Panc1 (cell line): ENCODE results near the gene MARCHF6. TPM values are rescaled to one million over a fixed set of nuclear protein-coding genes. Genes with fewer than 3 reads are reported as not detected.

Experiments used
- ATAC-seq: fragments of 200-7000 bp; cut with Tn5 transposase; 2 replicates; pipeline ENCODE4 v1.9.1; 2020; ENCODE audit warnings: mild to moderate bottlenecking, moderate library complexity
- BruUV-seq: library from RNA; stranded (reverse); fragments of 400-500 nt; replicated peaks from 2 replicates; lab custom pipeline; 2021; lab: Mats Ljungman, UMichigan
- CTCF ChIA-PET: fragments of 300-600 bp; sonication (Branson Sonifier 250); formaldehyde crosslinking; loops from one replicate; lab custom pipeline; 2022; ENCODE audit warnings: antibody characterized with exemption; lab: Charles Lee
- POLR2A ChIA-PET: fragments of 300-600 bp; sonication (Branson Sonifier 250); formaldehyde crosslinking; loops from one replicate; lab custom pipeline; 2022; ENCODE audit warnings: antibody characterized with exemption; lab: Charles Lee
- DNase-seq: peaks from one replicate; pipeline ENCODE4 v3.0.0-alpha.2; 2010; ENCODE audit warnings: low read depth, low spot score
- H3K27ac ChIP-seq: 2 replicates; pipeline ENCODE4 v1.5.1; 2011; ENCODE audit warnings: mild to moderate bottlenecking, low read length, inconsistent platforms
- H3K27me3 ChIP-seq: fragments of 200-500 bp; sonication (Bioruptor generic); 2 replicates; pipeline ENCODE4 v1.6.0; 2014; ENCODE audit warnings: low read length, inconsistent platforms; ENCODE audit not compliant: control insufficient read depth, insufficient read depth
- H3K36me3 ChIP-seq: fragments of 200-500 bp; sonication (Bioruptor generic); 2 replicates; pipeline ENCODE4 v1.5.1; 2014; ENCODE audit warnings: inconsistent platforms, mild to moderate bottlenecking, low read length, moderate library complexity; ENCODE audit not compliant: control insufficient read depth, insufficient read depth
- H3K4me1 ChIP-seq: 2 replicates; pipeline ENCODE4 v1.5.1; 2011; ENCODE audit warnings: inconsistent platforms, mild to moderate bottlenecking, low read length, moderate library complexity; ENCODE audit not compliant: control insufficient read depth, insufficient read depth
- H3K4me3 ChIP-seq, 2 experiments: 2 replicates each; pipeline ENCODE4 v1.5.1; 2011 to 2012; ENCODE audit warnings: low read depth in 2 of 2, low read length in 2 of 2, mild to moderate bottlenecking in 2 of 2, inconsistent platforms in 1 of 2, moderate library complexity in 1 of 2
- H3K9me3 ChIP-seq: fragments of 200-500 bp; sonication (Bioruptor generic); 2 replicates; pipeline ENCODE4 v1.5.1; 2014; ENCODE audit warnings: low read depth, mild to moderate bottlenecking, inconsistent platforms, low read length, moderate library complexity; ENCODE audit not compliant: control insufficient read depth, insufficient read depth
- CTCF ChIP-seq: fragments of 450-650 bp; IDR thresholded peaks from 2 replicates; pipeline ENCODE4 v1.5.1; 2017; ENCODE audit warnings: mild to moderate bottlenecking
- POLR2AphosphoS5 ChIP-seq: IDR thresholded peaks from 2 replicates; pipeline ENCODE4 v1.6.1; 2012; ENCODE audit warnings: mild to moderate bottlenecking, low read depth, low read length, moderate library complexity
- REST ChIP-seq, 2 experiments: IDR thresholded peaks; 2 replicates each; pipeline ENCODE4 v1.6.1; 2011 to 2012; ENCODE audit warnings: low read depth in 2 of 2, control low read depth in 1 of 2, low read length in 1 of 2, mild to moderate bottlenecking in 1 of 2, moderate library complexity in 1 of 2; ENCODE audit not compliant: insufficient read depth in 1 of 2
- SIN3A ChIP-seq: IDR thresholded peaks from 2 replicates; pipeline ENCODE4 v1.6.1; 2012; ENCODE audit warnings: low read depth, mild to moderate bottlenecking, low read length, moderate library complexity, borderline replicate concordance; ENCODE audit not compliant: insufficient read depth
- TCF7L2 ChIP-seq: IDR thresholded peaks from 2 replicates; pipeline ENCODE4 v1.6.1; 2011; ENCODE audit warnings: mild to moderate bottlenecking, low read depth, low read length, inconsistent platforms
- in situ Hi-C: cut with HindIII; loops from 2 replicates; pipeline ENCODE4 v1.10.0; 2016; ENCODE audit warnings: low sequenced_read_pairs, low pct_unique_long_range_greater_than_20kb
- intact Hi-C: fragments of 100-400 bp; cut with micrococcal nuclease; formaldehyde crosslinking; loops from one replicate; pipeline ENCODE4 v1.10.0; 2022; ENCODE audit not compliant: unreplicated experiment
- total RNA-seq: library from RNA; stranded (reverse); gene quantifications from one replicate; pipeline ENCODE4 v1.2.1, GENCODE V29; 2021; ENCODE audit not compliant: unreplicated experiment

The MARCHF6 gene
- total RNA-seq, 1 experiment from 2014 or later = 172 TPM

GRCh38 chr5:10337107-10337506, 16.4 kb upstream of the MARCHF6 start:
- no peak for ATAC-seq
- Histone ChIP-seq H3K4me3 (no peak overlapping the region), H3K9me3 (no peaks in the 10 kb centered on the region), H3K4me1 (peaks cover 12% of the 10 kb centered on the region), H3K27me3 (no peaks in the 10 kb centered on the region), H3K36me3 (no peaks in the 10 kb centered on the region), H3K27ac (no peak overlapping the region)
- ChIA-PET CTCF (interaction anchor here (0.7 kb wide), 1 partner anchor 83 kb away, joined by 3 read pairs; no protein-coding TSS in a partner anchor), POLR2A (no interaction called here)
- TF ChIP-seq REST (IDR thresholded peaks at IDR 0.05; ENCODE audit: insufficient read depth in 1 of 2, low read depth in 2 of 2, low read length in 1 of 2) (no peak), TCF7L2 (no peak), POLR2AphosphoS5 (no peak), SIN3A (no peak), CTCF (no peak)
- intact Hi-C loops = no loop called here
- DNase-seq = no peak
- in situ Hi-C loops = no loop called here
- BruUV-seq = no TSS peak

- Histone ChIP-seq H3K4me3 (no peak overlapping the region), H3K9me3 (no peaks in the 10 kb centered on the region), H3K4me1 (peaks cover 8% of the 10 kb centered on the region; the same call in 1 of the 2 replicates), H3K36me3 (no peaks in the 10 kb centered on the region), H3K27ac (no peak overlapping the region), H3K27me3 (no peaks in the 10 kb centered on the region)
- ChIA-PET POLR2A (no interaction called here), CTCF (interaction anchor here (0.7 to 0.8 kb wide), 2 partner anchors 82 to 86 kb away, joined by 3 to 10 read pairs; no protein-coding TSS in a partner anchor)
- in situ Hi-C loops = no loop called here
- no peak for DNase-seq
- intact Hi-C loops = no loop called here
- no TSS peak for BruUV-seq
- no peak for ATAC-seq
- TF ChIP-seq CTCF (no peak), REST (IDR thresholded peaks at IDR 0.05; ENCODE audit: insufficient read depth in 1 of 2, low read depth in 2 of 2, low read length in 1 of 2) (no peak), SIN3A (no peak), TCF7L2 (no peak), POLR2AphosphoS5 (no peak)
Measured at GRCh38 chr5:10337986-10338385, 15.5 kb upstream of the MARCHF6 start.
